Measurements from ENCODE around the gene TSKS.

TSKS gene

GRCh38 chr19:49713236-49713845 is 49.8 kb downstream of the TSKS start:
- no peak for DNase-seq (ENCODE audit: low read depth)

DNA sequence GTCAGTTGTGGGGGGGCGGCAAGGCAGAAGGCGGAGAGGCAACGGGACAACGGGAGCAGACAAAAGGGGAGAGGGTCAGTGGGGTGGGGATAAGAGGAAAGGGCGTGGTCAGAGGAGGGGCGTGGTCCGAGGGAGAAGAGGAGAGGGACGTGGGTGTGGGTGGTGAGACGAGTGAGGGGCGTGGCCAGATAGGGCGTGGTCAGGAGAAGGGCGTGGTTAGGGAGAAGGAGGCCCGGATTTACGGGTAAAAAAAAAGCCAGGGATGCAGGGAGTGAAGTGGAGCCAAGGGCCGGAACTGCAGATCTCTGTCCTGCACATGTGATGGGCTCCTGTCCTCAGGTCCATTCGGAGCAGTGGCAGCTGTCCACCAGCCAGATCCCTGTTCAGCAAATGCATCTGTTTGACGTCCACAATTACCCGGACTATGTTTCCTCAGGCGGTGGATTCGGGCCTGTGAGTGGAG is 50.7 kb downstream of the TSKS start:
- DNase-seq (ENCODE audit: low read depth) = no peak

DNA sequence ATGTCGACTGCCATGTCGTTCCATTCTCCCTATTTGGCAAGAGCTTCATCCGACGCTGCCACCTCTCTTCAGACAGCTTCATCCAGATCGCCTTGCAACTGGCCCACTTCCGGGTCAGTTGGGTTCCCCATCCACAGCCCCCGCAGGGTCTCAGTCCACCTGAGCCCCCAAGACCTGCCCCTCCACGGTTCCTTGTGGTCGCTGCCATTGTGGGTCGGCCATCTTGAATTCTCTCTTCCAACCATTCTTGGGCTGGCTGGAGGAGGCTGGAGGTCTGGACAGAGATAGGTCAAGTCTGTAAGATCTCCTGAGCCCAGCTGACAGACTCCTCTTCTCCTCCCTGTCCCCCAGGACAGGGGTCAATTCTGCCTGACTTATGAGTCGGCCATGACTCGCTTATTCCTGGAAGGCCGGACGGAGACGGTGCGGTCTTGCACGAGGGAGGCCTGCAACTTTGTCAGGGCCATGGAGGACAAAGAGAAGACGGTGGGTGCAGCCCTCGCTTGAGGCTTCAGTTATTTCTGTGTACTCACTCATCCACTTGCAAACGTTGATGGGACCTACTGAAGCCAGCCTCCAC is 52.6 kb downstream of the TSKS start:
- no peak for DNase-seq (ENCODE audit: low read depth)

DNA sequence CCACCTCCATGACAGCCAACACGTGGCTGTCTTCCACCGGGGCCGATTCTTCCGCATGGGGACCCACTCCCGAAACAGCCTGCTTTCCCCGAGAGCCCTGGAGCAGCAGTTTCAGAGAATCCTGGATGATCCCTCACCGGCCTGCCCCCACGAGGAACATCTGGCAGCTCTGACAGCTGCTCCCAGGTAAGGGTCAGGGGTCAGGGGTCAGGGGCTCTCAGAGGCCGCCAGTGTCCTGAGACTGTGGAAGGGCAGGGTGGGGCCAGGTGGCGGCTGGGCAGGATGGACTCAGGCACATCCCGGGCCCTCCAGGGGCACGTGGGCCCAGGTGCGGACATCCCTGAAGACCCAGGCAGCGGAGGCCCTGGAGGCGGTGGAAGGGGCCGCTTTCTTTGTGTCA is 57.2 kb downstream of the TSKS start:
- DNase-seq (ENCODE audit: low read depth) = no peak

DNA sequence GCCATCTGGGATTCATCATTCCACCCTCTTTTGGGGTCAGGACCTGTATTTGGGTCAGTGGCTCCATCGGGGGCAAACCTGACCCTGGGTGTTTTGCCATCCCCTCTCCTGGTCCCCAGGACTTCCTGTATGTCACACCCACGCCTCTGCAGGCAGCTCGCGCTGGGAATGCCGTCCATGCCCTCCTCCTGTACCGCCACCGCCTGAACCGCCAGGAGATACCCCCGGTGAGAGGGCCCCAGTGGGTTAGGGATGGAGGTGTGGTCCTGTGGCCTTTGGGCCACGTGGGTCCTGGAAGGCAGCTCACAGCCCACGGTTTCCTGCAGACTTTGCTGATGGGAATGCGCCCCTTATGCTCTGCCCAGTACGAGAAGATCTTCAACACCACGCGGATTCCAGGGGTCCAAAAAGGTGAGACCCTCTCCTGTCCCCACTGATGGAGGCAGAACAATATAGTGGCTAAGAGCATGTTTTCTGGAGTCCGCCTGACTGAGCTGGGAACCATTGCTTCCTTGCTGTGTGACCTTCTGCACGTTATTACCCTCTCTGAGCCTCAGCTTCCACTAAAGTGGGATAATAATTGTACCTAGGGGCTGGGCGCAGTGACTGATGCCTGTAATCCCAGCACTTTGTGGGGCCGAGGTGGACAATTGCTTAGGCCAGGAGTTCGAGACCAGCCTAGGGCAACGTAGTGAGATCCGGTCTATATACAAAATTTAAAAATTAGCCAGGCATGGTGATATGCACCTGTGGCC is 58.0 kb downstream of the TSKS start:
- DNase-seq (ENCODE audit: low read depth) = no peak

DNA sequence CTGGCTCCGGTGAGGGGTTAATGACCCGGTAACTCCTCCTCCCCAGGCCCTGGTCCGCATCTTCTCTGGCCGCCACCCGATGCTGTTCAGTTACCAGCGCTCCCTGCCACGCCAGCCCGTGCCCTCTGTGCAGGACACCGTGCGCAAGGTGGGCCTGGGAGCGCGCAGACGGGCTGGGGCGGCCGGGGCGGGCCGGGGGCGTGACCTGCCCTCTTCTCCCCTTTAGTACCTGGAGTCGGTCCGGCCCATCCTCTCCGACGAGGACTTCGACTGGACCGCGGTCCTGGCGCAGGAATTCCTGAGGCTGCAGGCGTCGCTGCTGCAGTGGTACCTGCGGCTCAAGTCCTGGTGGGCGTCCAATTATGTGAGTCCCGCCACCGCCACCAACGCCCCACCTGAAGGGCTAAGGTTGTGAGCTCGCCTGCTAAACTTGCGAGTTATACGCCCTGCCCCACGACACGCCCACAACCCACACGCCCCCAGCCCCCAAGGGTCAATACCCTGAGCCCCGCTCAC is 61.8 kb downstream of the TSKS start:
- no peak for DNase-seq (ENCODE audit: low read depth)

GRCh38 chr19:49700563-49700962 is 62.5 kb downstream of the TSKS start:
- DNase-seq (ENCODE audit: low read depth) = no peak

- no peak for DNase-seq (ENCODE audit: low read depth)
These were observed 63.7 kb downstream of the TSKS start for GRCh38 chr19:49699364-49699763.

DNA sequence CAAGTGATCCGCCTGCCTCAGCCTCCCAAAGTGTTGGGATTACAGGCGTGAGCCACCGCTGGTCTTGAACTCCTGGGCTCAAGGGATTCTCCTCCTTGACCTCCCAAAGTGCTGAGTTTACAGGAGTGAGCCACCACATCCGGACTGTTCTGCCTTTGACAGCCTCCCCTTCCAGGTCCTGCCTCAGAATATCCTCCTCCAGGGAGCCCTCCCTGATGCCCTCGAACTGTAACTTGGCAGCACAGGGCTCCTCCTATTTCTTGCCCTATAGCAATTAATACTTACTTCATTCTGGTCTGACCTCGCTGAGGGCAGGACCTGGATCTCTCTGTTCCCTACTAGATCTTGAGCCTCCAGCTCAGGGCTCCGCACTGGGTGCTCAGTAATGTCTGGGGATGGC is 66.2 kb downstream of the TSKS start:
- DNase-seq (ENCODE audit: low read depth) = no peak

DNA sequence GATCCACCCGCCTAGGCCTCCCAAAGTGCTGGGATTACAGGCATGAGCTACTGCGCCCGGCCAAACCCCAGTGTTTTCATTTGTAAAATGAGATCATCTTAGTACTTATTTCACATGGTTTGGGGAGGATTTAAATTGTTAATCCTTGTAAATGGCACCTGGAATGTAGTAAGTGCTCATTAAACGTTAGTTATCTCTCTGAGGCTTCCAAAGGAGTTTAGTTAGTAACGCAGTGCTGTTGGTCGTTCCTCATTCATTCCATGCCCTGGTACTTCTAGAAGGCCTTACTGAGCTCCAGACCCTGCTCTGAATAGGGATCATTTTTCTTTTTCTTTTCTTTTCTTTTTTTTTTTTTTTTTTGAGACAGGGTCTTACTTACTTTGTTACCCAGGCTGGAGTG is 67.0 kb downstream of the TSKS start:
- DNase-seq (ENCODE audit: low read depth) = no peak

- no peak for DNase-seq (ENCODE audit: low read depth)
These were observed 71.0 kb downstream of the TSKS start for GRCh38 chr19:49692147-49692506.

DNA sequence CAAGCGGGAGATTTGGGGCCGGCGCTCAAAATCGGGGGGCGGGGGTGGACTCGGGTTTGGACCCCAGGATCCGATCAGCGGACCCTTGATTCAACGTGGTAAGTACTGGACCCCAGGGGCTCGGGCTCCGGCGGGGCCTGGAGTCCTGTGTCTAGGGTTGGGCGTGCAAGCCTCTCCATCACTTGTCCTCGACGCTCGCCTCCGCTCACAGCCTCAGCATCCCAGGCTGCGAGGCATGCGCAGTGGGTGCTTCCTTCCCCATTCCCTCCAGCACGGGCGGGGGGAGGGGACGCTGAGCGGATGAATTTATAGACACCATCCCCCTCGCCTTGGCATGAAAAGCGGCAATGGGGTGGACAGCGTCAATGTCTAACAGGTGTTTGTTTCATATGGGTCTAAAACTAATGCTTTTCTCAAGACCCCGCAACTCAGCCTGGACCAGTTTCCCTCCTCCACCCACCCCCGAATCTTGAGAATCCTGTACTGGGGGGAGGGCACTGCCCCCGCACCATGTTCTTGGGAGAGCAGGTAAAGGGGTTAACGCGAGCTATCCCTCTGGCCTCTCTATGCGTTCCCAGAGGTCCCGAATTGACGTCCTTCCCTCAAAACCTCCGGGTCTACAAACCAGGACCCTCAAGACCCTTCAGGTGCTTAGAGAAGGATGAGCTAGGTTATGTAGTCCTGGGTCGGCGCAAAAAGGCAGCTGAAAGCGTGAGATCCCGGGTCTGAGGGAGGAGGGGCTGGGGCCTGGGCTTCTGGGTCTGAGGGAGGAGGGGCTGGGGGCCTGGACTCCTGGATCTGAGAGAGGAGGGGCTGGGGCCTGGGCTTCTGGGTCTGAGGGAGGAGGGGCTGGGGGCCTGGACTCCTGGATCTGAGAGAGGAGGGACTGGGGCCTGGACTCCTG is 71.6 kb downstream of the TSKS start:
- DNase-seq (ENCODE audit: low read depth) = no peak

DNA sequence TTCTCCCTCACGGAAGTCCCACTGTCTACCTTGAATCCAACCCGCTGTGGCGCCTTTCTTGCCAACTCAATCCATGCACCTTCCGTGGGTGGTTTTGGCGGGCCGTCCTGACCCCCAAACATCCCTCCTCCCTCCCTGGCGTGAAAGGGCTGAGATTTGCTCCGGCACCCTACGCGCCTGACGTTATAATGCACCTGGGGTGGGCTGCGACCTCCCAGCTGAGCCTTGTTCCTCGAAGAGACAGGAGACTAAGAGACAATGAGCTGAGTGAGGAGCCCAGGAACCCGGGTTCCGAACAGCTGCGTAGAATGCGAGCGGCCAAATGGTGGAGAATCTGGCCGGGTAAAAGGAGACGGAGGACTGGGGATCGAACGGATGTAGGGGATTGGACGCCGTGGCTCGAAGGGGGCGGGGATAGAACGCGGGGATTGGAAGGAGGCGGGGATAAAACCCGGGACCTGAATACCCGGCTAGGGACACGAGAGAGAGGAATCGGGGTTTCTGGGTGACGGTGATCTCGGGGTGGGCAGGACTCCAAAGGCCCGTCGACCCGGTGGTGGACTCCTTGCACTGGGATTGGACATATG is 72.4 kb downstream of the TSKS start, which contains the start of gene CPT1C:
CPT1C (plus strand) TSS at position 461 of the 587 bp plus-strand sequence. CDS start 1,137 bp downstream, outside the sequence.
- no peak for DNase-seq (ENCODE audit: low read depth)

DNA sequence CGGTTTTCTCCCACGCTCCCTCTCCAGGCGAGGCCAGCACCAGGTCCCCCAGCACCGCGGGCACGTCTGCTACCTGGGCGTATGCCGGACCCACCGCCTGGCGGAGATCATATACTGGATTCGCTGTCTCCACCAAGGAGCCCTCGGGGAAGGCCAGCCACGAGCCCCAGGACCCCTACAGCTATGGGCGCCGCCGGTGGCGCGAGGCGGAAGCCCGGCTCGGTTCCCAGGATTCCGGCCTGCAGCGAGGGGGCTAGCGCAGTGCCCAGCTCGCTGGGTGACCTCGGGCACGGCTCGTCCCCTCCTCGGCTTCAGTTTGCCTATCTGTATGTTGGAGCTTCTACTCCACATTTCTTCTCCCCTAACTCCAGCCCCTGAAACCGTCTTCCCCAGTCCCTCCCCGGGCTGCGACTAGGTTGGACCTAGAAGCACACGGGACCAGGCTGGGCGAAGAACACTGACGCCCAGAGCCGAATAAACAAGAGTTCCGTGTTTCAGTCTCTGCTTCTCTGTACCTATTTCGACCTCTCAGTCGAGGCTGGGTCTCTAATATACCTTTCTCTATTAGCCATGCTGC is 72.9 kb downstream of the TSKS start:
- no peak for DNase-seq (ENCODE audit: low read depth)
